NCI-H128 (cell line): ENCODE measurements around the gene FOXN3.

ENCODE experiments used
- DNase-seq: peaks from one replicate; lab custom pipeline; 2025; ENCODE audit not compliant: unreplicated experiment; lab: John Stamatoyannopoulos, UW

Gene FOXN3

DNA sequence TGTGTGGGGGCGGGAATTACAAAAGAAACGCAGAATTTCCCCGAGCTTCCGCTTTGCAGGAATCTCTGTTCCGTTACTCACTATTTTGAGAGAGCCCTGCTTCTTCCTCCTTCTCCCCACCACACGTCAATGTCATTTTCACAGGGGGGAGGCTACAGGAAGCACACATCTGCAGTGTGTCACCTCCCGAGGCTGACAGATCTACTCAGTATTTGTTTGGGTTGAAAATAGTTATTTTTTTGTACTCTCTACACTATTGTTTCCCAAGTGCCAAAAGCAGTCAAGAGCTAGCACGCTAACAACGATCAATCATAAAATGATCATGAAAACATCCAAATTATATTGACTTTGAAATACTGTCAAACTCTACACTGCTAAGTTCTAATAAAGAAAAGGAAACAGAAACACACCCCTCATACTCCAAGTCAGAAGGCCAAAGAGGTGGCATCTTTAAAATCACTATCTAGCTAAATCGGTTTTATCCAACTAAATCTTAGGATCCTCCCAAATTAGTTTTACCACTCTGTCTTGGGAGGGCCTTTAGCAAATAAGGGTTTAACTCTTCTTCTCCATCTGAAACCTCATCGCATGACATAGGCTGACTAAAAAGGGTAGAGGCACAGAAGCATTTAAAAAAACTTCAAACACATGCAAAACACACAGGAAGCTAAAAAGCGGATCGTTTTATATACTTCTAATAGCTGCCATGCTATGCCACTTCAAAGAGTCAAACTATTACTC is 51.8 kb downstream of the FOXN3 start:
- DNase-seq, result no peak

- no peak for DNase-seq
Measured at GRCh38 chr14:89364316-89364715, 52.7 kb downstream of the FOXN3 start.

GRCh38 chr14:89360277-89360676 is 56.8 kb downstream of the FOXN3 start:
- DNase-seq, result no peak

GRCh38 chr14:89359477-89360222 is 57.4 kb downstream of the FOXN3 start:
- DNase-seq, result no peak

DNA sequence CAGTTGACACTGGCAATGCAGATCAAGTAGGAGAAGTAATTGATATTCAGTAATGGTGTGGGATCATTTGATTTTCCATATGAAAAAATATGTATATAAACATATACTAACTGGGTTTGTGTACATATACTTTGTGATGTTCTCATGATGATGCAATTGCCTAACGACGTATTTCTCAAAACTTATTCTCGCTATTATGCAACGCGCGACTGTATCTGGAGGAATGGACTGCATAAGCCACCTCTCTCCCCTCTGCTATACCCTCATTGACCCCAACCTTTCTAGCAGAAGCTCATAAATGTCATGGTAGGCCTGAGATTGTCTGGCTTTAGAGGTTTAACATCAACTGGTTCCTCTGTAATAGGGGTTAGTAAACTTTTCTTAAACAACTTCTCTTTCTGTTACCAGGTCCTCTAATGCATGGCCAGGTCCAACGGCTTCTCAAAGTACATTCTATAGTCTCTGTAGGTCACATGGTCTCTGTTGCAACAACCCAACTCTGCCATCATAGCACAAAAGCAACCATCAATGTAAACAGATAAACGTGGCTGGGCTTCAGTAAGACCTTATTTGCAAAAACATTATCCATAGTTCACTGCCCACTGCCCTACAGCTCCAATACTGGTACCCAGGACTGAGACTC is 59.3 kb downstream of the FOXN3 start:
- no peak for DNase-seq

DNA sequence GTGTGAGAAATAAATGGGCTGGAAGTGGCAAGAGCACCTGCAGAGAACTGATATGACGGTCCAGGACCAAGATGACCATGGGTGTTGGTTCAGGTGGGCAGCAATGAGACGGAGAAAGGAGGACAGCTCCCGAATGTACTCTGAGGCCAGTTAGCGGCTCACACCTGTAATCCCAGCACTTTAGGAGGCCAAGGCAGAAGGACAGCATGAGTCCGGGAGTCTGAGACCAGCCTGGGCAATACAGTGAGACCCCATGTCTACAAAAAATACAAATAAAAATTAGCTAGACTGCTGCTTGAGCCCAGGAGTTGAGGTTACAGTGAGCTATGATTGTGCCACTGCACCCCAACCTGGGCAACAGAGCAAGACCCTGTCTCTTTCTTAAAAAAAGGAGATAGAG is 60.1 kb downstream of the FOXN3 start:
- no peak for DNase-seq

- no peak for DNase-seq
Measured at GRCh38 chr14:89356496-89356895, 60.5 kb downstream of the FOXN3 start.

GRCh38 chr14:89353766-89354113 is 63.3 kb downstream of the FOXN3 start:
- no peak for DNase-seq

GRCh38 chr14:89352976-89353765 is 63.9 kb downstream of the FOXN3 start:
- no peak for DNase-seq

DNA sequence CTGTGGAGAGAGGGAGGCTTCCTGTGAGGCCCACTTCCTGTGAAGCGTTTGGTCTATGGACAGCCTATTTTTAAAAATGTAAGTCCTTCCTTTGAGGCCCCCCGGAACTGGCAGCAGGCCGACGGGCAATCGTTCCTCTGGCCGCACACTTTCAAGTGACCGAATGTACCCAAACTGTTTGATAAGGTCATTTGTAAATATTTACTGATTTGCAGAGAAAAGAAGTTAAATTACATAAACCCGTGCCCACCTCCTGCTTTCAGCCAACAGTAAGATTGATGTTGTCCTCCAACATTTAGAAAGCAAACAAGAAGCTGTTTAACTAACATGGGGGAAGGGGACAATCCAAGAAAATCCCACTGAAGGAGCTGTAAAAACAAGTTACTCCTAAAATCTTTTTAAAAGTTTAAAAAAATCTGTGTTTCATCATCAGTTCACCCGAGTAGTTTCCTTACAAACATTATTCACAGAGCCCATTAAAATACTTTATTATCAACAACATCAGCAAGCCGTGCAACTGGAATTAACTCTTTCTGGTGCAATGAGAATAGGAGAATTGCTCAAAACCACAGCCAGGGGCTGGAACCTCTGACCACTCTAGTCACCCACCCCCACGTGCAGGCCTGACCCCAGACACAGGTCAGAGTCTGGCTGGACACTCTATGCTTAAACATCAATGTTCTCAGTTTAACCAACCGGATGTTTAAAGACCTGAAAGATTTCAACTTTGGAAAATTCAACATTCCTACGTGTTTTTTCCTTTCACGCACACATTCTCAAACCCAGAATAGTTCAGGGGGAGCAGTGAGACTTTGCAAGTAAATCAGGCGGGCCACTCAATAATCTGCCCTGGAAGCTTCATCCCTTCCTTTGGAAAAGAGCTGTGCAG is 65.3 kb downstream of the FOXN3 start:
- DNase-seq, result no peak

DNA sequence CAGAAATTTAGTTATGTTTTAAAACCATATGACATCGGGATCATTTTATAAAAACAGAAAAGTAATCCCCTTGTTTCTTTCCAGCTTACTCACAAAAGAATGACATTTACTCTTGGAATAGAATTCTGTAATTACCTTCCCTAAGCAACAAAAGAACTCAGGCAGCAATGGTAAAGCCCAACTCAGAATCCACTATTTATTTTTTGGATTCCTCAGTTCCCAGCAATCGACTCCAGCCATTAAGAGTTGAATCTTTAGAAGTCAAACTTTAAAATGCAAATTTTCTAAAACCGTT is 65.9 kb downstream of the FOXN3 start:
- no peak for DNase-seq

GRCh38 chr14:89350152-89350551 is 66.9 kb downstream of the FOXN3 start:
- DNase-seq, result no peak

- peak; percentile 72 for DNase-seq
Measured at GRCh38 chr14:89349171-89350008, 67.6 kb downstream of the FOXN3 start.

GRCh38 chr14:89348722-89349121 is 68.3 kb downstream of the FOXN3 start:
- DNase-seq, result no peak

DNA sequence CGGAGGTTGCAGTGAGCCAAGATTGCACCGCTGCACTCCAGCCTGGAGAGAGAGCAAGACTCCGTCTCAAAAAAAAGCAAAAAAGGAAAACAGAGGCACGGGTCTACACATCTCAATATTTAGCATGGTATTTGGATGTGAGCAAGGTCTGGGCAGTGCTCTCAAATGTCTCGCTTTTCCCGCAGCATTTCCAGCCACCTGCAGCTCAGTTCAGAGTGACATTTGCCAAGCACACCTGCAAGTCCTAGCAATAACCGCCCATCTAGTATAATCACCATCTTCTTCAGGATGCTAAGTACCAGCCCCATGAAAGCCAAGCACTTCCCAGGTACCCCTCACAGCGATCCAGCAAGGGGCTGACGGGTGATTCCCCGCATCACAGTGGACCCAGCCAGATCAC is 69.1 kb downstream of the FOXN3 start:
- DNase-seq, result no peak

DNA sequence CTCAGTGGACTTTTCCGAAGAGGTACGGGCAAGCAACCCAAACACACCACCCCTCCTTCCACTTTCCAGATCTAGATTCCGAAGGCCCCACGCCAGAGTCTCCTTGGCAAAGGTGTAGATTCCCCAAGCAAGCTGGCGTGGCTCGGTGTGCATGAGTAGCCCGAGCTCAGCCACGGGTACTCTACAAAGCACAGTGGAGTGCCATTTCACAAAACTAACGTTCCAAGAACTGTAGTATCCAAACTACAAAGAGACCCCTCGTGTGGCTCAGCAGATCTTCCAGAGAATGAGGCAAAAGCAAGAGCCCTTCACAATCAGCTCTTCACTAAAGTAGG is 72.1 kb downstream of the FOXN3 start:
- no peak for DNase-seq

GRCh38 chr14:89343356-89343755 is 73.7 kb downstream of the FOXN3 start:
- DNase-seq, result no peak

DNA sequence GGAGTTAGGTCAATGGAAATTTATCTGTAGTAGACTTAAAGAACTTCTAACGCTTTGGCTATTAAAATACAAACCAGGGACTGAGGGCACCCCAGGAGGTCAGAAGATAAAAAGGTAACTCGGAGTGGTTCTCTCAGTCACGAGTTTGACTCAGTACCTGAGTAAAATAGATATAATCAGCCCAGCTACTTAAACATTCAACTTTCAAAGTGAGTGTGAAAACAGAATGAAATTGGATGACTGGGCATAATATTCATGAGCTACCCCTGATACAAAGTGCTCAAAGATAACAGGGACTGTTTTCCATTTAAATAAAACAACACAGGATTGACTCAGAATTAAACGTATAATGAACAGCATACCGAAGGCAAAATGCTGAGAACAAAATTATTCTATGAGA is 75.0 kb downstream of the FOXN3 start:
- DNase-seq, result no peak

DNA sequence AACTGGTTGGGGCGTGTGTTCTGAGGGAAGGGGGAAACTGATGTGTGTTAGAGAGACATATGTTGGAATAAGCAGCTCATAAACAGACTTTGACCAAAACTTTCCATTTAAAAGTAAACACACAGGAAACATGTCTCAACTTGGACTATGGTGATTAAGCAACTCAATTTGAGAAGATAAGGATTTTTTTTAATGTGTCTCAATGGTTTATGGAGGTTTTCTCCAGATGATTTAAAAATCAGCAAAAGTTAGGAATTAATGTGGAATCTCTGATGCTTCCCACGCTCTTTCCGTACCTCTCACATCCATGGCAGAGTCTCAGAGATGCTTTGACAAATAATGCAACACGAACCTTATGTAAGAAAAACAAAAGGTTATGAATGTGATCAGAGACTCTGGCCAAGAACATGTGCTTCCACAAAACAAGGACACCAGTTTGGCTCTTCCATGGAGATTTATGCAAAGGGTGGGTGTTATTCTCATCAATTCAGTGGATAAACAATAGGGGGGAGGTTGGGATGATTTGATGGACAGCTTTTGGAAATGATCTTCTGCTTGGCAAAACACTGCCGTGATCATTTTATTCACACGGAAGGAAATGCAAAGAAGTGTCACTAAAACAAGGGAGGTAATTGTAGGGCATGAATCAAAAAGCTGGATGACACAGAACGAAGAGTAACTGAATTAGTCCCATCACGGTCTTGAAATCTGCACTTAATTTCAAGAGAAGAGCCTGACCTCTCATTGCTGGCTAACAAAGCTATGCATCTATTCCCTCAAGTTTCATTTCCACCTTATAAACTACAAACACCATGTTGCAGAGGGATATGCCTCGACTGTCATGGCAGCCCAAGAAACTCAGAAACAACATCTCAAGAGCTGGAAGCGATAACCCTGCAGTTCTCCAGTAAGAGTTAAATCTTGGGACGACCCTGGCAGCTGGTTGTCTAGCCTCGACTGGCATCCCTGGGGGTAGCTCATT is 76.5 kb downstream of the FOXN3 start:
- no peak for DNase-seq
